IPS-18a (cell line): Measurements from ENCODE around the gene FOXA2.
"Not testable (repeated sequence)": the region's sequence is repeated elsewhere in the genome, so short reads cannot be mapped to it uniquely, and the experiment has no call there.

ENCODE experiments used
- H3K27ac ChIP-seq: one replicate; pipeline ENCODE4 v1.5.1; 2013; ENCODE audit warnings: low read length
- H3K27me3 ChIP-seq: one replicate; pipeline ENCODE4 v1.6.1; 2013; ENCODE audit warnings: mild to moderate bottlenecking, low read length; ENCODE audit not compliant: control insufficient read depth, insufficient read depth
- H3K36me3 ChIP-seq: one replicate; pipeline ENCODE4 v1.6.1; 2013; ENCODE audit warnings: low read depth, low read length; ENCODE audit not compliant: control insufficient read depth
- H3K4me1 ChIP-seq: one replicate; pipeline ENCODE4 v1.6.1; 2013; ENCODE audit warnings: low read depth, low read length; ENCODE audit not compliant: control insufficient read depth
- H3K4me3 ChIP-seq: one replicate; pipeline ENCODE4 v1.5.1; 2013; ENCODE audit warnings: low read length
- H3K9ac ChIP-seq: one replicate; pipeline ENCODE4 v1.6.1; 2013; ENCODE audit warnings: mild to moderate bottlenecking, low read length, moderate library complexity
- H3K9me3 ChIP-seq: one replicate; pipeline ENCODE4 v1.6.1; 2013; ENCODE audit warnings: low read depth, low read length; ENCODE audit not compliant: control insufficient read depth

The FOXA2 gene

DNA sequence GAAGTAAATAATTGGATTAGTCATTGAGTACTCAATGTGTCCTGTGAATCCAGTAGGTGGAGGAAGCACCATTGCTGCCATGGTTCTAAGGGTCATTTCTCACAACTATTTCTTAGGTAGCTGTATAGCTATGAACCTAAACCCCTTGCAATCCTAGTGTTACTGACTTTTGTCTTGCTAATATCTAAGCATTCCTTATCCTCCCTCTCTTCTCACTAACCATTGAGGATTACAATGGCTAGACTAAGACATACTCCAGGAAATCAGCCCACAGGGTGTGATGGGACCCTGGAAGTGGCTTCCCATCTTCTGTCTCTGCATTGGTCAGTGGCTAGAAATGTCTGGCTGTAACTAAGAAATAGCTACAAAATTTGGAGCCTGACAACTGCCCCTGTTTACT lies 27.3 kb upstream of the FOXA2 start:
- no peaks in the 10 kb centered on the region for H3K36me3 ChIP-seq
- no peak overlapping the region for H3K4me3 ChIP-seq
- peaks cover 13% of the 10 kb centered on the region for H3K4me1 ChIP-seq
- H3K9me3 ChIP-seq: no peaks in the 10 kb centered on the region
- H3K27me3 ChIP-seq: no peaks in the 10 kb centered on the region
- no peak overlapping the region for H3K27ac ChIP-seq
- no peak overlapping the region for H3K9ac ChIP-seq

DNA sequence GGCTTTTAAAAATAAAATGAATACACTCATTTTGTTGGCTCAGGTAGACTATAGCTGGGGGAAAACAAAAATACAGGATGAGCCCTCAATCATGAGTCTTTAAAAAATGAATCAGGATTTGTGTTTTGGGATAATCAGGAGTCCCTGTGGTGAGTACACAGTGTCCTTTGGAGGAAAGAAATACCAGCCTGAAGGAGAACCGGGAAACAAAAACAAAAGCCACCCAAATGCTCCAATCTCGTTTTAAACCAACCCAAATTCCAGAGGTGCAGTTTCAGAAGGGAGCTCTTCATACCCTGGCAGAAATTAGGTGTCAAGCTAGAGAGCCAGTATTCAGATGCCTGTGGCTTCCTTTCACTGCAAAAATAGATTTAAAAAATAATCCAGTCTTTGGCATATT lies 23.3 kb upstream of the FOXA2 start:
- Histone ChIP-seq H3K9me3 (no peaks in the 10 kb centered on the region), H3K4me1 (peaks cover 23% of the 10 kb centered on the region), H3K27ac (no peak overlapping the region)

DNA sequence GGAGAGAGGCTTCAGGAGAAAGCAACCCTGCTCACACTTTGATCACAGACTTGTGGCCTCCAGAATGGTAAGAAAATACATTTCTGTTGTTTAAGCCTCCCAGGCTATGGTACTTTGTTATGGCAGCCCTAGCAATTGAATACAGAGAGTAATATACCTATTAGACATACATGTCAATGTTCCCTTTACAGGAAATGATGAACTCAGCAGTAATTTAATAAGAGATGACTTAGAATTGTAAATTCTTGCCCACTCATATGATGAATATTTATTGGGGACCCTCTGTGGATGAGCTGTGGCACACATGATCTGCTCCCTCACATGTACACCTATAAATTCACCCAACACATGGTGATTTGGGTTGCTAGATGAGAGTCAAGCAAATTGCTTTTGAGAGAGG lies 20.4 kb upstream of the FOXA2 start:
- no peak overlapping the region for H3K4me3 ChIP-seq

More for the DNA sequence above, 23.3 kb upstream of the FOXA2 start:
- Histone ChIP-seq H3K36me3 (no peaks in the 10 kb centered on the region), H3K9ac (no peak overlapping the region), H3K27me3 (no peaks in the 10 kb centered on the region), H3K4me3 (no peak overlapping the region)

DNA sequence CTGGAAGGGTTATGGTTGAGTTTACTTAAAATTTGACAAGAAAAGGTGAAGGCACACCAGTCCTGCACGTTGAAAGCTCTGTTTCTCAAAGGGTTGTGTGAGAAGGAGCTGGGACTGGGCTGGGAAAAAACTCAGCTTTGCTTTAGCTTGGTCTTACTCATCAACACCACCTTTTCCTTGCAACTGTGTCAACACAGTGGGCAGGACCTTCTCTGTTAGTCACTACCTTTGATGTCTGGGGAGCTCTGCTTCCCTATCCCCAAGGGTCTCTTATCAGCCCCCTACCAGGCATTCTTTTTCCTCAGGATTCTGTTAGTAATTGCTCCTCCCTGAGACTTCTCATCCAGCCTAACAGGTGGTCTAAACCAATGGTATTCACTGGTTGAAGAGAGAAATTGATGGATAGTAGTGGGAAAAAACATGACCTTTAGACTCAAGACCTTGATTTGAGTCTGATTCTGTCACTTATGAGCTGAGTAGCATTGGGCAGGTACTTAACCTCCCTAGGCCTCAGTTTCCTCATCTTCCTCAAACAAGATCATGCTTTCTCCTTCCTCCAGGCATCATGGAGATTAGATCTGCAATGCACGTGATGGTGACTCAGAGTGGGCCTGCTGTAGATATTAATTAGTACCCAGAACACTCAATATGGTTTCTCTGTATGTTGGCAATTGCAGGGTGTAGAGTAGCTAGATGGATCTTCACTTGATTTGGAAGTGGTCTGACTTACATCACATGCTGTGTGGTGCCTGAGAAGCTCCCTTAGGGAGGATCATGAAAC lies 17.2 kb upstream of the FOXA2 start:
- peaks cover 9% of the 10 kb centered on the region for H3K4me1 ChIP-seq
- H3K9me3 ChIP-seq: no peaks in the 10 kb centered on the region
- H3K27me3 ChIP-seq: no peaks in the 10 kb centered on the region
- H3K4me3 ChIP-seq: no peak overlapping the region
- no peak overlapping the region for H3K27ac ChIP-seq
- H3K9ac ChIP-seq: no peak overlapping the region
- H3K36me3 ChIP-seq: no peaks in the 10 kb centered on the region

More for the DNA sequence above, 20.4 kb upstream of the FOXA2 start:
- H3K27me3 ChIP-seq: no peaks in the 10 kb centered on the region
- peaks cover 21% of the 10 kb centered on the region for H3K4me1 ChIP-seq
- no peaks in the 10 kb centered on the region for H3K9me3 ChIP-seq
- H3K27ac ChIP-seq: no peak overlapping the region
- no peak overlapping the region for H3K9ac ChIP-seq
- no peaks in the 10 kb centered on the region for H3K36me3 ChIP-seq

DNA sequence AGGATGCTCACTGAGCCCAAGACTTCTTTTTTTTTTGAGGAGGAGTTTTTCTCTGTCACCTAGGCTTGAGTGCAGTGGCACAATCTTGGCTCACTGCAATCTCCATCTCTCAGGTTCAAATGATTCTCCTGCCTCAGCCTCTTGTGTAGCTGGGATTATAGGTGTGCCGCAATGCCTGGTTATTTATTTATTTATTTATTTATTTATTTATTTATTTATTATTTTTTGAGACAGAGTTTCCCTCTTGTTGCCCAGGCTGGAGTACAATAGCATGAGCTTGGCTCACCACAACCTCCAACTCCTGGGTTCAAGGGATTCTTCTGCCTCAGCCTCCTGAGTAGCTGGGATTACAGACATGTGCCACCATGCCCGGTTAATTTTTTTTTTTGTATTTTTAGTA lies 14.9 kb upstream of the FOXA2 start:
- H3K27ac ChIP-seq, H3K36me3 ChIP-seq, H3K9me3 ChIP-seq, H3K9ac ChIP-seq, H3K4me1 ChIP-seq, H3K4me3 ChIP-seq: not testable (repeated sequence)
- peaks cover 10% of the 10 kb centered on the region for H3K27me3 ChIP-seq

DNA sequence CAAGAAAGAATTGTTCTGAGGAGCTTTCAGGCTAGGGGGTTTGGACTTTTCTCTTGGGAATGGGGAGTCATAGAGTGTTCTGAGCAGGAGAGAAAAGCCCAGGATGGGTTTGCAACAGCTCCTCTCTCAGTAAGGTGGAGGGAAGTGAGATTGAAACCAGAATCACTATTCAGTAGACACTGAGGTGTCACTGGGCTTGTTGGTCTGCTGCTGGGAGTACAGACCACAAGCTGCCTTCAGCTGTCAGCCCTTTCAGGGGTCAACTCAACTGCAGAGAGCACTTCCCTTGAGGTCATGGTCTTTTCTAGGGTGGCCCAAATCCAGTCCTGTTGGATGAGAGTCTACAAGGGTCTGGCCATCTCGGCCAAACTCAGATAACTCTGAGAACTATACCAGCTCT lies 12.9 kb upstream of the FOXA2 start:
- no peaks in the 10 kb centered on the region for H3K36me3 ChIP-seq
- no peak overlapping the region for H3K27ac ChIP-seq
- H3K27me3 ChIP-seq: peaks cover 18% of the 10 kb centered on the region
- no peak overlapping the region for H3K9ac ChIP-seq
- no peak overlapping the region for H3K4me3 ChIP-seq
- no peaks in the 10 kb centered on the region for H3K9me3 ChIP-seq
- H3K4me1 ChIP-seq: no peaks in the 10 kb centered on the region

DNA sequence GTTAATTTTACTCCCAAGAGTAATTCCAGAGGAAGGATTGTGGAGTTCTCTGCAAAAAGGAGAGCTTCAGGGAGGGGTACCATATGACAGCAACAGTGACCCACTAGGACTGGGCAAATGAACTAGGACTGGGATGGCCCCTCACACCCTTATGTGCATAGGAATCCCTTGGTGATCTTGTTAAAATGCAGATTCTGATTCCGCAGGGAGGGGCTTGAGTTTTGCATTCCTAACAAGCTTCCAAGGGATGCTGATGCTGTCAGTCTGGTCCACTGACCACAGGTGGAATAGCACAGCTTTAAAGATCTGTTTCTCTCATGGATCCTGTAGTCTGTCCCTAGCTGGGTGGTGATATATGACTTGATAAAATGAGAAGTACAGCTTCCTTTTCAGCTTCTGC lies 6.3 kb upstream of the FOXA2 start:
- Histone ChIP-seq H3K9ac (no peak overlapping the region), H3K27ac (no peak overlapping the region), H3K27me3 (peaks cover 83% of the 10 kb centered on the region), H3K4me3 (no peak overlapping the region), H3K9me3 (no peaks in the 10 kb centered on the region), H3K4me1 (peaks cover 21% of the 10 kb centered on the region), H3K36me3 (no peaks in the 10 kb centered on the region)

DNA sequence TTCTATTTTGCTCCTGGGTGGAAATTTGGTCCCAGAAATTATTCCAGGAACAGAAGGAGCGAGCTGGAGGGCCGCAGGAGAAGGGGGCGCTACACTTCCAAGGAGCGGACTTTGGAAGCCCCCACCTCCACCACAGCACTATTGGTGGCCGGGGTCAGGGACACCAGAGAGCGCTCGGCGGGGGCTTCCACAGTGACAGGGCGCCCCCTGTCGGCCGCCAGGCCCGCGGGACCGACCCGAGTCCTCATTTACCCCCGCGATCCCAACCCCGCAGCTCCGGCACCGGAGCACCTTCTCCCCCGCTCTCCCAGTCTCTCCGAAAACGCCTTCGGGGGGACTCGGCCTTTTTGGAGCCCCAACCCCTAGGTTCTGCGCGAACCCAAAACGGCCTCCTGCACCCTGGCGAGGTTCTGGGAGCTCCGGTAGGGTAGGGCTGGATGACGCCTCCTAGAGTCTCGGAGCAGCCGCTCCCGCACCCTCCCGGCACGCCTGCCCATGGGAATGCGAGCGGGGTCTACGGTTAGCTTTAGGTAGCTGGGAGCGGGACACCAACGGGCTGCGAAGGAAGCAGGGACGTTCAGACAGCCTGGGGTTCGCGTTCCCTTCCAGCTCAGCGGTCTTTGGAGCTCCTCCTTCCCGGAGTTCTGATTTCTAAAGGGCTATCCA lies 2.4 kb upstream of the FOXA2 start:
- Histone ChIP-seq H3K27ac (no peak overlapping the region), H3K9me3 (no peaks in the 10 kb centered on the region), H3K4me3 (peak overlapping the region; percentile 45), H3K4me1 (peaks cover 27% of the 10 kb centered on the region), H3K27me3 (peaks cover 98% of the 10 kb centered on the region), H3K9ac (no peak overlapping the region), H3K36me3 (no peaks in the 10 kb centered on the region)

DNA sequence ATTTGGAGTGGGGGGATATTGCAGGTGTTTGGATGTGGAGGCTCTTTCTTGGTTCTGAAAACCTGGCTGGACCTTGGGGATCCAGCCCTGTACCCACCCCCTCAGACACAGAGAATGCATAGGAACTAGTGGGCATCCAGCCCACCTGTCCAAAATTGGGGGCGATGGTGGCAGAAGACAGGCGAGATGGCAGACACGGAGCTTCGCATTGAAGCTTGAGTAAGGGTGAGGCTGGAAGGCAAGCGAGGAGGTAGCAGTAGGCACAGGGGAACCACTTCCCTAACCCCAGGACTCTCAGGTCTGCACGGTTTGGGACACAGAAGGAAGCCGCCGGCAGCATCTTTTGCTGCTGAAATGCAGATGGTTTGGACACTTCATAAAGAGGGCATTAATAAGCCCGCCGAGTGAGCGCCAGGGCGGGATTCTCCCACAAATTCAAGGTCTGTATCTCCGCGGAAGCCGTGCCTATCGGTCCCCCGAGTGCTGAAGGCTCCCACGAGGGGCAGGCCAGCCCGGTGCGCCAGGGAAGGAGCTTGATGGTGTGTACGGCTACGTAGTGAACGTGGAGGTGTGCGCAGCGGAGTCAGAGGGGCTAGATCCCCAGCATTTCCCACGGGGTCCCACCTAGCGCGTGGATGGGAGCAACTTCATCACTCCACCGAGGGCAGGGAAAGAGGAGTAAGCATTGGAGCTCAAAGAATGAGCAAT lies 1.6 kb upstream of the FOXA2 start:
- Histone ChIP-seq H3K4me1 (peaks cover 20% of the 10 kb centered on the region), H3K27me3 (peaks cover 99% of the 10 kb centered on the region), H3K9ac (no peak overlapping the region), H3K27ac (no peak overlapping the region), H3K9me3 (peaks cover 5% of the 10 kb centered on the region), H3K4me3 (no peak overlapping the region), H3K36me3 (no peaks in the 10 kb centered on the region)

DNA sequence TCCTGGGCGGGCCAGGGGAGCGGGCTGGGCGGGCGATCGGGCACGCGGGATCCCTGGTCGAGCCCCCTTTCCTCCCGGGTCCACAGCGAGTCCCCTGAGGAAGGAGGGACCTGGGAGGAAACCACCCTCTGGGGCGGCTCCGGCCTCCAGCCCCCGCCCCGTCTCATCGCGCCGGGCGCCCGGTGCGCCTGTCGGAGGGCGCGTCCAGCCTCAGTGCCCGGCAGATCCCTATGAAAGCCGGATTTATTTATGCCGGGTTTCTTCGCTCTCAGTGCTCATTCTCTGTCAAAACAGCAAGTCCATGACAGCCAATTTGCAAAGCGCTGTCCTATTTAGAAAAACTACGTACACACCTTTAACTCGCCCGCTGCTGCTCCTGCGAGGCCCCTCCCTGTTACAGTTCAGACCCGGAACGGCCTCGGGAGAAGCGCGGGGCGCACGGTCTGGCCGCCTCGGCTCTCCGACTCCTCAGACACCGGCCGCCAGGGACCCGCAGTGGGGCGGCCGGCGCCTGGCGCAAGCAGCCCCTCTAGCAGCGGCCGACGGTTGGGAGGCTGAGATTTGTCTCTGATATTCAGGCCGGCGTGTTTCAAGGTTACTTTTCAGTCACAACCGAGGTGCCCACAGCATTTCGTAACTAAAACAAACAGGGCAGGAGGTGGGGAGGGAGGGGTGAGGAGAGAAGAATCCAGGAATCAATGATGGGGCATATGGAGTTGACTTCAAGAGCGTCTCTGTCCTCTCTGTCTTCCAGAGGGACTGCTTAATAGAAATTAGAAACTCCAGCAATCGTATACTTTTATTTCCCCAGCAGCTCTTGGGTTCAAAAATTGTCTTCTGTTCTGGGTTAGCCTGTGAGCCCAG lies 782 bp upstream of the FOXA2 start:
- H3K9ac ChIP-seq: no peak overlapping the region

More for the DNA sequence above, 782 bp upstream of the FOXA2 start:
- Histone ChIP-seq H3K4me1 (peaks cover 12% of the 10 kb centered on the region), H3K4me3 (peak overlapping the region; percentile 19), H3K27me3 (peaks cover 99% of the 10 kb centered on the region), H3K27ac (no peak overlapping the region), H3K9me3 (peaks cover 5% of the 10 kb centered on the region), H3K36me3 (no peaks in the 10 kb centered on the region)
